ENCODE results near the gene CFAP161.

Gene CFAP161

DNA sequence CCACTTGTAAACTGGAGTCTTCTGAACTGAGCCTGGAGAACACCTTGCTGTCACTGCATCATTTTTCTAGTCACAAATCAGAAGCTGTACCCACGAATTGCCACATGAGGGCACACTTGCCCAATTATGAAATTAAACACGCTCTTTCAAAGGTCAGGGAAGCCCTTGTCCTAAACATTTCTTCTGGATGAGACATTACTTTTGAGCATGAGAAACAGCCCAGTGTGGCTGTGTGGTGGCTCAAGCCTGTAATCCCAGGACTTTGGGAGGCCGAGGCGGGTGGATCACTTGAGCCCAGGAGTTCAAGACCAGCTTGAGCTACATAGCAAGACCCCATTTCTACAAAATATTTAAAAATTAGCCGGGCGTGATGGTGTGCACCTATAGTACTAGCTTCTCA is 27.5 kb upstream of the CFAP161 start:
- peak; percentile 89 for DNase-seq (ENCODE audit: low read depth)
- TF ChIP-seq CTCF (conservative IDR thresholded peaks at IDR 0.05; ENCODE audit: low read depth, low read length), result peak; percentile 84
- H3K4me3 ChIP-seq (ENCODE audit: low read depth, low read length), result no peak overlapping the region

GRCh38 chr15:81107889-81108288 is 26.2 kb upstream of the CFAP161 start:
- no peak for DNase-seq (ENCODE audit: low read depth)
- no peak overlapping the region for H3K4me3 ChIP-seq (ENCODE audit: low read depth, low read length)
- no peak for TF ChIP-seq CTCF (conservative IDR thresholded peaks at IDR 0.05; ENCODE audit: low read depth, low read length)

DNA sequence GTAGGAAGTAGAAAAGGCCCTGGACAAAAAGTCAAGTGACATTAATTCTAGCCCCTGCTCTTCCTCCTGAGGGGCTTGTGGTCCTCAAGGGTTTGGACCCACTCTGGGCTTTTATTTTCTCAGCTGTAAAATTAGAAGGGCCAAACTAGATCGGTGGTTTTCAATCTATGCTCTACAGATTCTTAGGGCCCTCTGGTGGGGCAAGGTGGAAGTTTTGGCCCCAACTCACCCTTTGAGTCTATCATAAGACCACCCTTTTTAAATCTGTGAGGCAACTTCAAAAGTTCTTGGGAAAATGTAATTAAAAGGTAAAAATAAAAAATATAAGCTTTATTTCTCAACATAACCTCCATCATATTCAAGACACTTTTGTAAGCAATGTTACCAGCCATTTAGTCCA is 25.6 kb upstream of the CFAP161 start:
- peak; percentile 28 for DNase-seq (ENCODE audit: low read depth)
- TF ChIP-seq CTCF (conservative IDR thresholded peaks at IDR 0.05; ENCODE audit: low read depth, low read length), result peak; percentile 74
- H3K4me3 ChIP-seq (ENCODE audit: low read depth, low read length), result no peak overlapping the region

GRCh38 chr15:81111018-81111417 is 23.1 kb upstream of the CFAP161 start:
- TF ChIP-seq CTCF (conservative IDR thresholded peaks at IDR 0.05; ENCODE audit: low read depth, low read length), result no peak

DNA sequence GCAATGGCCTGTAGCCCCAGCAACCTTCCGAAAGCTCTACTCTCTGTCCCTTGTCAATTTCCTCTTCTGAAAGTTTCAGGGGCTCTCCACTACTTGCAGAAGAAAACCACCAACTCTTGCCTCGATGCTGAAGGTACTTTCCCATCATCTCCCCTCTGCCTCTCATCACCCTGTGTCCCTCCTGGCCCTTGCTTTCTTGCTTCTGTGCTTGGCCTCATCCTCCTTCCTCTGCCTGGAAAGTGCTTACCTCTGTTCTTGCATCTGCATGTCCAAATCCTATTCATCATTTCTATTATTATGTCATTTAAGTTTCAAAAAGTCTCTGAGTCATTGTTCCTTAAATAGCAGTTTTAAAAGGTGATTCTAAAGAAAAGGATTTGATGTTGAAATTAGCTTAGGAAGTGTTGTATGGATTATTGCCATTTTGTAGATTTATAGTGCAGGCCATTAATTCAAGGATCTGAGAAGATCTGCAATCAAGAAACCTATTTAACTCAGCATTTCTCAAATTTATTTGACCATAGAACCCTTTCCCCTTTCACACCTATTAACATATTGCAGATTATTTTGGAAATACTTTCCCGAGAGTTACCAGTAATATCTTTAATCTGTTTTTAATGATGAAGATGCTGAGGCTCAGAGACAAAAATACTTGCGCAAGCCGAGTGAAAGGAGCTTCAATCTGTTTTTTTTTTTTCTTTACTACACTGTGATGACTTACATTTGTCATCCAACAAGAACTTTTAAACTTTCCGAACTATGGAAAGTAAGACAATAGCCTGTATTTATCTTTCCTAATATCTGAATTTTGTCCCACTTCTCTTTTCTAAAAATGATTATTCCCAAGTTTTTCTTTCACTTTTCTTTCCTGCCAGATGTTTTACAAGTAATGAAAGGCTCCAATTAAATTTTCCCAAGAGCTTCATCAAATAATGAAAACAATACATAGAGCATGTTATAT is 22.3 kb upstream of the CFAP161 start:
- DNase-seq (ENCODE audit: low read depth), result no peak
- H3K4me3 ChIP-seq (ENCODE audit: low read depth, low read length), result no peak overlapping the region
- no peak for TF ChIP-seq CTCF (conservative IDR thresholded peaks at IDR 0.05; ENCODE audit: low read depth, low read length)

More at GRCh38 chr15:81111018-81111417, 23.1 kb upstream of the CFAP161 start:
- DNase-seq (ENCODE audit: low read depth), result no peak
- no peak overlapping the region for H3K4me3 ChIP-seq (ENCODE audit: low read depth, low read length)

DNA sequence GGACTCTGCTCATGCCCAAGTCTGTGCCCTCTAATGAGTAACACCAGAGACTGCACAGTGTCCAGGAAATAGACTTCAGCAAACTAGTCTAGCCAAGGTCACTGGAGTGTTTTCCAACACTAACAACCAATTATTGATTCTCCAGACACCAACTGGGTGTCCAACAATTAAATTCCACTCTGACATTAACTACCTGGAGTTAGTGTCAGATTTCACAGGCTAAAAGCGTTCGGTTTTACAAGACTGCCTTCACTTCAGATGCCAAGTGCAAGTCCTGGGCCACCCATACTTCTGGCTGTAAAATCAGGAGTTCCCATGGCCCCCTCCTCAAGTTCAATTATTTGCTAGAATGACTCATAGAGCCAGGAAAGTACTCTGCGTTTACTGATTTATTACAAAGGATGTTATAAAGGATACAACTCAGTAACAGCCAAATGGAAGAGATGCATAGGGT is 20.8 kb upstream of the CFAP161 start:
- no peak for TF ChIP-seq CTCF (conservative IDR thresholded peaks at IDR 0.05; ENCODE audit: low read depth, low read length)
- no peak for DNase-seq (ENCODE audit: low read depth)
- H3K4me3 ChIP-seq (ENCODE audit: low read depth, low read length), result no peak overlapping the region
